HG02763 (cell line): ENCODE data around the gene HLA-DMA.
"Not testable (repeated sequence)": the region's sequence is repeated elsewhere in the genome, so short reads cannot be mapped to it uniquely, and the experiment has no call there.

Experiments used
- ATAC-seq: cut with Tn5 transposase; IDR thresholded peaks from one replicate; pipeline ENCODE4 v1.9.1; 2021; ENCODE audit warnings: mild to moderate bottlenecking, moderate library complexity; ENCODE audit not compliant: unreplicated experiment

HLA-DMA gene

DNA sequence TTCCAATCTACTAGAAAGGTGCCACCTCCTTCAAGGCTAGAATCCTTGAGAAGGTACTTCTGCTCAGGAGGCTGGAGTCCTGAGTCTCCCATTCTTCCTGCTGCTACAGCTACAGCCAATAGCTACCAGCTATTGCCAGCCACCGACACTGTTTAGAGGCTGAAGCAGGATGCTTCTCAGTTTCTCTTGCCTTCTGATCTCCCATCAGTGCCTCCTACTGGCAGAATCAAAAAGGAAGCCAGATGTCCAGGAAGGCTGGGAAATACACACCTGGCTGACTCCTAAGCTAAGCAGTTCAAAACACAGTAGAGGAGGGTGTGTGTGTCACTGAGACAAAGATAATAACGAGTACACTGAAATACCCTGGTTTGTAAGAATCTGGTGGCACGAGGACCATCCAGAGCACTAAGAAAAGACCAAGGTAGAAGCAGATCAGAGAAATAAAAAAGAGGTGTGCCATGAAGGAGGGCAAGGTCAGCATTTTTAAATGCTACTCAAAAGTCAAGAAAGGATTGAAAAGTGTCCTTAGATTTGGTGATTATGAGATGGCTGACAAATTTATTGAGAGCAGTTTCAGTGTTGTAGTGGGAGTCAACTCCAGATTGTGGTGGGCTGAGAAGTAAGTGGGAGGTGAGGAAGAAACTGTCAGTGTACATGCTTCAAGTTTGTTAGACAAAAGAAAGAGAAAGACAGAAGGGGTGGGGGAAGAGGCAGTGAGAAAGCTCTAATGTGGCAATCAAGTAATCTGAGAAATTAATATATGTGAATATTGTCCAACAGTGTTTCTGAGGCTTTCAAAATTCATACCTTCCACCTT is 2.3 kb upstream of the HLA-DMA start:
- ATAC-seq, result no peak

DNA sequence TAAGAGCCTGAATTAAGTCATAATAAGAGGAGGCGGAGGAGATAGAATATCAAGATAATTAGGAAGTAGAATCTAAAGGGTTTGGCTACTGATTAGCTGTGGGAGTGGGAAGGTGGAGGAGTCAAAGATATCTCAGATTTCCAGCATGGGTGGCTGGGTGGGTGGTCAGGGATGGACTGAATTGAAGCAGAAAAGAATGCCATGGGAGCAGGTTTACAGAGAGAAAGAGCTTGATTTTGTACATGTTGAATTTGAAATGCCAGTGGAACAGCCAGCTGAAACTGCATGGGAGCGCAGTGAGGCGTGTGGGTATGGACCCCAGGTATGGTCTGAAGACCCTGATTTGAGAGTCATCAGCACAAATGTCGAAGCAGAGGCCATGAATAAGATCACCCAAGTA is 1.4 kb upstream of the HLA-DMA start:
- no peak for ATAC-seq

GRCh38 chr6:32953775-32954174 is 878 bp upstream of the HLA-DMA start:
- no peak for ATAC-seq

DNA sequence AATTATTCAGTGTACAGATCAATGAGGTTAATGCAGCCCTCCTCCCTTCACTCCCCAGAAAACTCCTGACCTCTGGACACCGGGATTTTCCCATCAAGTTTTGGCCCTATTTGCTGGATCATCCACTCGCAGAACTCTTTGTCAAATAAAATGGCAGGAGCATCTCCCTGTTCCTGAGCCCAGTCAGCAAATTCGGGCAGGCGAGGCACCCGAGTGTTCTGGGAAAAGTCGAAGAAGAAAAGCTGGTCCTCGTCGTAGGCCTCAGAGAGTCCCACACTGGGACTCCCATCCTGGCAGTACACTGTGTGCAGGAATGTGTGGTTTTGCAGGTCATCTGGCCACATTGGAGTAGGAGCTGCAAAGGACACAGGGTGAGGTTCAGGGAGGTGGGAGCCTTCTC is 2.4 kb downstream of the HLA-DMA start:
- ATAC-seq, result no peak

DNA sequence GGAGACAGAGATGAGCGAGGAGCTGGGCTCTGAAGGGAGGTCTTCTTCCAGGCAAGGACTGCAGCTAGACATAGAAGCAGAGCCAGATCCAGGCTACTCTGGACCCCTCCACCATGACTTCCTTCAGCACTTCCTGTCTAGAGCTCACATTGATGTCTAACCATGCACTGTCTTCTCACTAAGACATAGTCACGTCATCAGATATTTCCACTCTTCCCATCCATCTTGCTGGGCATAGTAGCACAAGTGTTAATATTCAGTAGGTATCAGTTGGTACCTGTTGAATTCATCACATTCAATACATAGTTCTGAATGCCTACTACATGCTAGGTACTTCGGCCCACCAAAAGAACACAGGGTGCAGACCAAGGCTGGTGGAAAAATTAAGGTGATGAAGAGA is 2.9 kb downstream of the HLA-DMA start:
- ATAC-seq, result no peak

DNA sequence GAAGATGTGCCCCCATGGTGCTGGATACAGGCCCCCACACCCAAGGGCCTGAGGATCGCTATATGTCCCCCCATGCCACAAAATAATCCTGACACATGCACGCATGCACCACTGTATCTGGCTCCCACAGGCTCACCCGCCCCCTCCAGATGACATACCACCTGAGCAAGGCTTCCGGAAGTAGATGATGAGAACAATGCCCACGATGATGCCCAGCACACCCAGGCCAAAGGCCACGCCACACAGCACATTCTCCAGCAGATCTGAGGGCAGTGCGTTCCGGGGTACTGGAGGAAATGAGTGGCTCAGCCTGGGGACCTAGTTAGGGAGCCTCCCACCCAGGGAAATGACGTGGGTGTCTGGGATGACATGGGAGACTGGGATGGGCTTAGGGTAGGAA is 3.8 kb downstream of the HLA-DMA start:
- no peak for ATAC-seq

GRCh38 chr6:32947552-32948465 is 5.1 kb downstream of the HLA-DMA start:
- no peak for ATAC-seq

- ATAC-seq, result no peak
These were observed 6.0 kb downstream of the HLA-DMA start for GRCh38 chr6:32946893-32947292.

- no peak for ATAC-seq
These were observed 6.9 kb downstream of the HLA-DMA start for GRCh38 chr6:32945953-32946352.

GRCh38 chr6:32945108-32945760 is 7.7 kb downstream of the HLA-DMA start:
- no peak for ATAC-seq

DNA sequence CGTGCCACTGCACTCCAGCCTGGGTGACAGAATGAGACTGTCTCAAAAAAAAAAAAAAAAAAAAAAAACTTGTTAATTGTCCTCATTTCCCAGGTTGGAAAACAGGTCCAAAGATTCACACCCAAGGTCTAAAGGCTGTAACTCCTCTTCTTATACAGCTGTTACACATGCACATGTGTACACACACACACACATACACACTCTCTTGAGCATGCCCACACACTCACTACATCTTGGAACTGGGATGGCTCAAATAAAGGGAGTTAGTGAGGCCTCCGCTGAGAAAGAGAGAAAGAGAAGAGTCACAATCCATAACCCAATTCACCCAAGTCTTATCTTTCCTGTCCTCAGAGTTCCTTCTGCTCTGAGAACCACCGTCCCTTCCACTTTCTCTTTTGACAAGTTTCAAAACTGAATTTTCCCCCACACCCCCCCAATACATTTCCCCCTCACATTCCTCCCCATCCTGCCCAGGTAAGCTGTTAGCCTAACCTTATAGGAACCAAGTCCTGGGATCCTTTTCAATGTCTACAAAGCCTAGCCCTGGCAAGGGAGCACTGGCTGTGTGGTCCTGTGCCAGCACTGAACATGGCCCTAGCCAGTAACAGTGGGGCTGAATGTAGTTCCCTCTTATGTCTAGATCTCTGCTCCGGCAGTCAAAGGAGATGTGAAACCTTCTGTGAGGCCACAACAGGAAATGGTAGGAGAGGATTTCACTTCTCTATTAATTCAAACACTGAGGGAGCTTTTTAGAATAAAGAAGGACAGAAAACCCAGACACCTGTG is 8.8 kb downstream of the HLA-DMA start:
- ATAC-seq, result peak; percentile 37

- not testable (repeated sequence) for ATAC-seq
These were observed 10.3 kb downstream of the HLA-DMA start for GRCh38 chr6:32942555-32943123.

GRCh38 chr6:32941214-32941768 is 11.6 kb downstream of the HLA-DMA start:
- ATAC-seq, result peak; percentile 57

DNA sequence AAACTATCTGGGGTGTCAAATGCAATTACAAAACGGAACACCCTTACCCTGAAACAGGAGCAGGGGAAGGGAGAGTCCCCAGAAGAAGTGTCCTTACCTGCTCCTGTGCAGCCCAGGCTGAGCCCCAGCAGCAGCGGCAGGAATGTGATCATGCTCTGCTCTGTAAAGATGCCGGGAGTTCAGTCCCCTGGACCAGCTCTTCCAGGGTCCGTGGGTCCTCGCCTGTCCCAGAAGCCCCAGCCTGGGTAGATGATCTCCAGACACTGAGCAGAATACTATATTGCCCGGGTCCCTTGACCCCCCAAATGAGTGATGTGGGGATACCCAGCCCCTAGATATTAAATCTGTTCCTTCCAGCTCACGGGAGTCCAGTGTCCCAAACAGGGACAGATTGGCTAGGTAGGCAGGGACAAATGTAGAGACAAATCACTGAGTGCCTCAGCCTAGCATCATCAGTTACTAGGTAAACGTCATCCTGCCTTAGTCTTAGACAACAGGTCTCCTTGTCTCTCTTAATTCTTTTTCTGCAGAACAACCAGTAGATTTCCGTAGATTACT is 12.2 kb downstream of the HLA-DMA start, which contains the start of gene HLA-DMB:
TSS of gene HLA-DMB (minus strand) at position 373 of the 558 bp plus-strand sequence. CDS start at position 152, 221 bp downstream.
- peak; percentile 52 for ATAC-seq

DNA sequence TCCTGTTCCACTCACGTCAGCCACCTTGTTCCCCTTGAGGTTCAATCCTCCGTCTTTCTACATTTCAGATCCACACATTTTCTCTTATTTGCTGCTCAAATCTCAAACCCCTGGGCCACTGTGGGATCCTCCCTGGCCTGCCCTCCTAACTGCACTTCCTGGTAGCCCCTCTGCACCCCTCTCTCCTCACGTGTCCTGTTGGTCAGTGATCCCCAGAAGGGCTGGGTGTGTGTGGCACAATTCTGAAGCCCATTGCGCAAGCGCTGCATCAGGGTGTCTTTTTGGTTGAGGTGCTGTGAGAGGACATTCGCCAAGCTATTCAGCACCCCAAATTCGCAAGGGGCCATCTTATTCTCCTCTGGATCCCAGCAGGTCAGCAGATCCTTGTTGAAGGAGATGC is 14.4 kb downstream of the HLA-DMA start:
- no peak for ATAC-seq

DNA sequence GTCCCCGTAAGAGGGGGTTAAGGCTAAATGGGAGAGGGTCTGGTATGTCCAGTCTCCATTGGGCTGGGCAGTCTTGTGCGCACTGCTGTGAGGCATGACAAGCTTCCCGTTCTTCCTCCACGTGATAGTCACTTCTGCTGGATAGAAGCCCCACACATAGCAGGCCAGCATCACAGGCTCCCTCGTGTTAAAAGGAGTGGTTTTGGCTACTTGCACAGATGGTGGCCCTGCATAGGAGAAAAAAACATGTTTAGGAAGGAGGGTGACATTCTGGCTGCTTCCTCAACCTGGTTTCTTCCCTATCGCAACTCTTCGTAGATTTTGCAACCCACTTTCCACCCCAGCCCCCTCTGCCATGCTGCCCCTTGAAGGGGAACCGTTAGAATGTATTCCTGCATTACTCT is 15.7 kb downstream of the HLA-DMA start:
- no peak for ATAC-seq

GRCh38 chr6:32936239-32937152 is 16.4 kb downstream of the HLA-DMA start:
- no peak for ATAC-seq

DNA sequence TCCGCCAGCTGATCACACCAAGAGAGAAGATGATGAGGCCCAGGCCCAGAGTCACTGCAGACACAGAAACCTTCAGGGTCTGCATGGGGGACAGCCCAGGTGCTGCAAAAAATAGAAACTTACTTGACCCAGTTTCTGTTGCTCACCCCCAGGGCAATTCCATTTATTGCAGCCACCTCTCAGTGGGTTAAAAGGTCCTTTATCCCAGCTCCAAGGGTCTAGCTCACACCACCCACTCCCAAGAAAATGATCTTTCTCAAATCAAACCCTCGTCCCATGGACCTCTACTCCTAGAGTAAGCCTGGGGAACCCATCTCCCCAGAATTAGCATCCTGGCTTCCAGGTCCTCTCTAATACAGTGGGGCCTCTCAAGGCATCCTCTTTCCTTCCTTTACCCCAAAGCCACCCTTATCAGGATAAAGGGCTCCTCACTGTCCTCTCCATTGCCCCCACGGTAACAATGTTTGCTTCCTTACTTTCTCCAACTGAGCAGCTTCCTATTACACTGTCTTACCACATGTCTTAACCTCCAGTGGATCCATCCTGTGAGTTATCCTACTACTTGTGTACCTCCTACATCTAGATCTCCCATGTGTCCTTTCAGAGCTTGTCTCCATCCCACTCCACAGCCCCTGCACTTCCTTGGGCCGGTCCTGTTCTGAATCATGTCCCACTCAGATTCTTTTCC is 17.2 kb downstream of the HLA-DMA start:
- no peak for ATAC-seq
